Trophoblast cell (in vitro differentiated cells and primary cell): ENCODE measurements around the gene CHD1.
A peak's percentile ranks its signal among the peaks of the same experiment; 100 is the strongest.

Source experiments
- DNase-seq, 2 donors: peaks; one replicate each; pipeline ENCODE4 v3.0.0-alpha.2; 2016
- H2AFZ ChIP-seq: 2 replicates; pipeline ENCODE4 v1.6.1; 2013; ENCODE audit warnings: low read length, moderate library complexity, mild to moderate bottlenecking; ENCODE audit not compliant: insufficient read depth, poor library complexity
- H2AK5ac ChIP-seq: 2 replicates; pipeline ENCODE4 v1.6.1; 2013; ENCODE audit warnings: mild to moderate bottlenecking, low read length
- H2BK120ac ChIP-seq: 2 replicates; pipeline ENCODE4 v1.6.1; 2013; ENCODE audit warnings: low read length, mild to moderate bottlenecking, moderate library complexity; ENCODE audit not compliant: insufficient read depth, poor library complexity
- H2BK12ac ChIP-seq: 2 replicates; pipeline ENCODE4 v1.6.1; 2013; ENCODE audit warnings: mild to moderate bottlenecking, low read length, moderate library complexity
- H2BK5ac ChIP-seq: 2 replicates; pipeline ENCODE4 v1.6.1; 2013; ENCODE audit warnings: low read length, low read depth, moderate library complexity, mild to moderate bottlenecking; ENCODE audit not compliant: poor library complexity
- H3K14ac ChIP-seq: 2 replicates; pipeline ENCODE4 v1.6.1; 2013; ENCODE audit warnings: mild to moderate bottlenecking, low read length
- H3K18ac ChIP-seq: 2 replicates; pipeline ENCODE4 v1.6.1; 2013; ENCODE audit warnings: mild to moderate bottlenecking, low read length
- H3K23ac ChIP-seq: 2 replicates; pipeline ENCODE4 v1.6.1; 2013; ENCODE audit warnings: low read length
- H3K27ac ChIP-seq: 2 replicates; pipeline ENCODE4 v1.5.1; 2013; ENCODE audit warnings: low read depth, mild to moderate bottlenecking, inconsistent platforms, low read length, moderate library complexity
- H3K27me3 ChIP-seq: 2 replicates; pipeline ENCODE4 v1.6.1; 2013; ENCODE audit warnings: inconsistent platforms, mild to moderate bottlenecking, low read length, moderate library complexity; ENCODE audit not compliant: insufficient read depth
- H3K36me3 ChIP-seq, 2 experiments: 1 replicate in 1 of 2; 2 replicates in 1 of 2; pipeline ENCODE4 v1.6.1; 2013; ENCODE audit warnings: low read length in 2 of 2, mild to moderate bottlenecking in 2 of 2, moderate library complexity in 1 of 2; ENCODE audit not compliant: insufficient read depth in 2 of 2, control insufficient read depth in 1 of 2
- H3K4ac ChIP-seq: 2 replicates; pipeline ENCODE4 v1.6.1; 2013; ENCODE audit warnings: low read depth, mild to moderate bottlenecking, low read length, moderate library complexity
- H3K4me1 ChIP-seq, 2 experiments: 1 replicate in 1 of 2; 2 replicates in 1 of 2; pipeline ENCODE4 v1.6.1; 2013; ENCODE audit warnings: low read length in 2 of 2, mild to moderate bottlenecking in 2 of 2, moderate library complexity in 1 of 2; ENCODE audit not compliant: insufficient read depth in 2 of 2, control insufficient read depth in 1 of 2
- H3K4me2 ChIP-seq: 2 replicates; pipeline ENCODE4 v1.6.1; 2013; ENCODE audit warnings: inconsistent platforms, mild to moderate bottlenecking, low read length, moderate library complexity
- H3K4me3 ChIP-seq: 2 replicates; pipeline ENCODE4 v1.5.1; 2013; ENCODE audit warnings: mild to moderate bottlenecking, low read depth, low read length, inconsistent platforms
- H3K79me1 ChIP-seq: one replicate; pipeline ENCODE4 v1.6.1; 2013; ENCODE audit warnings: low read length
- H3K79me2 ChIP-seq: 2 replicates; pipeline ENCODE4 v1.6.1; 2013; ENCODE audit warnings: low read length, mild to moderate bottlenecking; ENCODE audit not compliant: control insufficient read depth, insufficient read depth, poor library complexity
- H3K9ac ChIP-seq: 2 replicates; pipeline ENCODE4 v1.6.1; 2013; ENCODE audit warnings: mild to moderate bottlenecking, low read length
- H3K9me3 ChIP-seq: 2 replicates; pipeline ENCODE4 v1.6.1; 2013; ENCODE audit warnings: low read depth, mild to moderate bottlenecking, control low read depth, inconsistent platforms, low read length; ENCODE audit not compliant: insufficient read depth
- H4K12ac ChIP-seq: 2 replicates; pipeline ENCODE4 v1.6.1; 2013; ENCODE audit warnings: low read depth, mild to moderate bottlenecking, low read length, moderate library complexity
- H4K8ac ChIP-seq: 2 replicates; pipeline ENCODE4 v1.6.1; 2013; ENCODE audit warnings: low read depth, mild to moderate bottlenecking, low read length, moderate library complexity
- H4K91ac ChIP-seq: one replicate; pipeline ENCODE4 v1.6.1; 2013; ENCODE audit warnings: low read depth, mild to moderate bottlenecking, low read length, moderate library complexity
- WGBS: extraction: QIAGEN DNeasy Blood & Tissue Kit; methylation state at CpG from one replicate; pipeline ENCODE4 v1.1.7; 2013; ENCODE audit warnings: missing lambda C conversion rate; ENCODE audit not compliant: insufficient read length, insufficient coverage; ENCODE audit errors: extremely low coverage; 5-methylcytosine and 5-hydroxymethylcytosine counted together

Gene CHD1

DNA sequence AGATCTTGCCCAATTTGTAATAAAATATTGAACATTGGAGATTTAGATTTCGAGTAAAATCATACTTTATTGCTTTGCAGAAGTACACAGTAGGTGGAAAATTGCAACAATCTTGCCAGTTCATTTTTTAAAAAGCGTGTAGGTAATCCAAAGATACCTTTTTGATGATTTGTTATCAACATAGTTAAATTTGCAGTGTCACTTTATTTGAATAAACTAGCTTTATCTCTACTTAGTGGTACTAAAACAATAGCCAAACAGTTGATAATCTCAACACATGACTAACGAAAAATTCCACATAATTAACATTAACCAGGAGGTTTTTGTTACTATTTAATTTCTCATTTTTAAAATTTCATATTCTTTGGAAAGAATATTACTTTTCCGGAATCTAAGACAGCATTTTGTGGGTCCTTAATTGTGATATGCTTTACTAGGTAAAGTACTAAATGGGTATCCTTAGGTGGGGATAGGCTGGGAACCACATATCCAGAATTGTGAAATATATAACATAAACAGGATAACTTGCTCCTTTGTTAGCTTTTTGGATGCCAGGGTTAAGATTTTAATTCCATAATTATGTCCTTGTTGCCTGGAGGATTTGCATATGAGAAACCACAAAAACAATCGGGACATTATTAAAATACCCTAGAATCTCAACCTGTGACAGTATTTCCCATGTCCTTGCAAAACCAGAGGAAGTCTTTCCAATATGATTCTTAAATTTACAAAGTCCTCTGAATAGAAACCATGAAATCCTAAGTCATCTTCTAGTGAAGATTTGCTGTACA is 2.4 kb upstream of the CHD1 start:
- no peak overlapping the region for H2AFZ ChIP-seq
- no peak overlapping the region for H2BK5ac ChIP-seq
- no peak overlapping the region for H3K9ac ChIP-seq
- no peak overlapping the region for H2AK5ac ChIP-seq
- no peak overlapping the region for H3K4ac ChIP-seq
- H3K14ac ChIP-seq: no peak overlapping the region
- H4K91ac ChIP-seq: no peak overlapping the region
- H3K27me3 ChIP-seq: no peaks in the 10 kb centered on the region
- no peak overlapping the region for H3K27ac ChIP-seq
- H2BK120ac ChIP-seq: no peak overlapping the region
- no peaks in the 10 kb centered on the region for H3K9me3 ChIP-seq
- no peak overlapping the region for H3K4me3 ChIP-seq
- H3K79me1 ChIP-seq: peaks cover 12% of the 10 kb centered on the region
- H3K18ac ChIP-seq: no peak overlapping the region
- H4K8ac ChIP-seq: no peak overlapping the region
- no peaks in the 10 kb centered on the region for H3K36me3 ChIP-seq
- peaks cover 11% of the 10 kb centered on the region for H3K79me2 ChIP-seq
- H3K4me2 ChIP-seq: no peak overlapping the region
- H4K12ac ChIP-seq: no peak overlapping the region
- DNase-seq: no peak
- no peaks in the 10 kb centered on the region for H3K4me1 ChIP-seq
- WGBS: no CpG with 5 or more reads among the region's 5 CpGs
- no peak overlapping the region for H2BK12ac ChIP-seq
- H3K23ac ChIP-seq: no peak overlapping the region

DNA sequence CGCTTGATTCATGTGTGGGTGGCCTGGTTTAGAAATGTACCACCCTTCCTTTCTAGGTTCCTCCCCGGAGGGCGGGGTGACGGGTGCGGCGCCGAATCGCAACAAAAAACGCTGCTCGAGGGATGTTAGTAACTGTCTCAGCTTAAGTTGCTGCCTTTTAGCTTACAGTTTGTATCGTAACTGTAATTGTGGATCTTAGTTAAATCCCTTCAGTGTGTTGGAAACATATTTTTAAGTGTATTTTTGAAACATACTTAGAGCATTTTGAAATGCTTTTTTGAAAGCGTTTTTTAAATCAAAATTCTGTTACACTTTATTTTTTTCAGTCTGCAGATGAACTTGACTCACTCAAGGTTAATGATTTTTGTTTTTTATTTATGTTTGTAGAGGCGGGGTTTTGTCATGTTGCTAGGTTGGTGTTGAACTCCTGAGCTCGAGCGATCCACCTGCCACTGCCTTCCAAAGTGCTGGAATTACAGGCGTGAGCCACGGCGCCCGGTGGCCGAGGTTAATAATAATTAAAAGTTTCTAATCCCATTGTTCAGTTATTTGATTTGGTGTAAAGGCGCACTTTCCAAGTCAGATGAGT is 997 bp upstream of the CHD1 start:
- WGBS: no CpG with 5 or more reads among the region's 21 CpGs
- peak overlapping the region; percentile 64 for H2AFZ ChIP-seq
- H4K12ac ChIP-seq: no peak overlapping the region
- no peak overlapping the region for H2BK12ac ChIP-seq
- peaks cover 0 to under 1% of the 10 kb centered on the region in 2 experiments for H3K36me3 ChIP-seq
- H3K4me3 ChIP-seq: peak overlapping the region; percentile 96
- H3K23ac ChIP-seq: no peak overlapping the region
- no peaks in the 10 kb centered on the region for H3K9me3 ChIP-seq
- H3K27me3 ChIP-seq: no peaks in the 10 kb centered on the region
- H3K27ac ChIP-seq: peak overlapping the region; percentile 97
- no peak overlapping the region for H2BK120ac ChIP-seq
- H4K91ac ChIP-seq: no peak overlapping the region
- H3K14ac ChIP-seq: no peak overlapping the region
- peak overlapping the region; percentile 99 for H3K9ac ChIP-seq
- peak in 1 of 2 donors; percentile 30 for DNase-seq
- no peak overlapping the region for H3K18ac ChIP-seq
- H3K79me2 ChIP-seq: peaks cover 11% of the 10 kb centered on the region
- H2BK5ac ChIP-seq: no peak overlapping the region
- H3K79me1 ChIP-seq: peaks cover 12% of the 10 kb centered on the region
- no peak overlapping the region for H4K8ac ChIP-seq
- no peak overlapping the region for H3K4ac ChIP-seq
- H3K4me2 ChIP-seq: peak overlapping the region; percentile 87
- no peak overlapping the region for H2AK5ac ChIP-seq
- H3K4me1 ChIP-seq: no peaks in the 10 kb centered on the region

DNA sequence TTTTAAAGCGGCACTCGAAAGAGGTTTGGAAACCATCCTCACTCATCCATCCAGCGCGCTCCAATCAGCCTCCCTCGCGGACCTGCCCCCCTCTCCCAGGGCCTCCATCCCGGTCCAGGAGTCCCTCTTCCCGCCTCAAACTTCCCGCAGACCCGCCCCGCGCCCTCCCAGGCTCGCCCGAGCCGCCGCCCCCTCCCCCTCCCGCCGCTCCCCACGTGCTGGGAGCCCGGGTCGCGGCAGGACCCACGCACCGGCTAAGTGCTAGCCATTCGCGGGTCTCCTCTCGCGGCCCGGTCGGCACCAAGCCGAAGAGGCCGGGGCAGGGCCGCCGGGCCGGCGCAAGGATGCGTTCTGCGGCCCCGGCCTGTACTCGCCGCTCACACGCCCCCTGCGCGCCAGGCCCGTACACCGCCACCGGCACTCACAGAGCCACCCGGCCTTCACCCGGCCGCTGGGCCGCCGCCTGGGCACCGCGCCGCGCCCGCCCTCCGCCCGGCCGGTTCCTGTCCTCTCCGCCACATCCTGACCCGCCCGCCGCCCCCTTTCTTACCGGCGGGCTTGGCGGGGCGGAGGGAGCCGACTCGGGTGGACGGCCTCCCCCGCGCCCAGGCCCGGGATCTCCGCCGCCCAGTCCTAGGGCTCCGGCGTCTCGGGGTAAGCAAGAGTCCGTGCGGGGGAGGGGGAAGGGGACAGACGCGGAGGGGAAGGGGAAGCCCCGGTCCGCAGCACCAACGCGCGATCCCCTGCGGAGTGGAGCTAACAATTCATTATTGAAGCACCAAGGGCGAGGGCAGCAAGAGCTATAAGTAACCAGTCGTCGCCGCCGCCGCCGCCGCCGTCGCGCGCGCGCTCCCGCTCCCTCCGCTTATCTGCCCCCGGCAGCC is 576 bp downstream of the CHD1 start:
- Histone ChIP-seq H3K4me3 (peak overlapping the region; percentile 90), H3K9me3 (no peaks in the 10 kb centered on the region), H2BK120ac (peak overlapping the region; percentile 64), H3K18ac (peak overlapping the region; percentile 98), H3K36me3 (peaks cover 8 to 11% of the 10 kb centered on the region in 2 experiments), H2AK5ac (no peak overlapping the region), H3K4me2 (peak overlapping the region; percentile 97), H3K79me1 (peaks cover 12% of the 10 kb centered on the region), H3K9ac (peak overlapping the region; percentile 90), H4K12ac (peak overlapping the region; percentile 95), H3K4ac (peak overlapping the region; percentile 85), H3K23ac (no peak overlapping the region), H3K4me1 (no peaks in the 10 kb centered on the region), H3K27me3 (no peaks in the 10 kb centered on the region), H2AFZ (peak overlapping the region; percentile 95), H3K79me2 (peaks cover 12% of the 10 kb centered on the region), H4K8ac (peak overlapping the region; percentile 88), H4K91ac (peak overlapping the region; percentile 95), H3K27ac (peak overlapping the region; percentile 97), H2BK12ac (no peak overlapping the region), H2BK5ac (peak overlapping the region; percentile 91), H3K14ac (peak overlapping the region; percentile 90)
- DNase-seq: peak; percentile 51 to 60
- WGBS: no CpG with 5 or more reads among the region's 106 CpGs

GRCh38 chr5:98927242-98927988 is 1.4 kb downstream of the CHD1 start:
- no peak overlapping the region for H2BK120ac ChIP-seq
- peaks cover 11 to 14% of the 10 kb centered on the region in 2 experiments for H3K36me3 ChIP-seq
- no peak overlapping the region for H4K8ac ChIP-seq
- H2AFZ ChIP-seq: no peak overlapping the region
- peaks cover 12% of the 10 kb centered on the region for H3K79me1 ChIP-seq
- H3K4me3 ChIP-seq: peak overlapping the region; percentile 90
- H4K91ac ChIP-seq: no peak overlapping the region
- no peak overlapping the region for H2BK12ac ChIP-seq
- H3K4me1 ChIP-seq: no peaks in the 10 kb centered on the region
- WGBS: no CpG with 5 or more reads among the region's 14 CpGs
- H3K9me3 ChIP-seq: no peaks in the 10 kb centered on the region
- peak in 1 of 2 donors; percentile 31 for DNase-seq
- no peak overlapping the region for H3K23ac ChIP-seq
- H3K79me2 ChIP-seq: peaks cover 13% of the 10 kb centered on the region
- no peak overlapping the region for H4K12ac ChIP-seq
- no peak overlapping the region for H2BK5ac ChIP-seq
- H3K4me2 ChIP-seq: peak overlapping the region; percentile 97
- no peak overlapping the region for H3K18ac ChIP-seq
- H3K4ac ChIP-seq: no peak overlapping the region
- H3K27ac ChIP-seq: no peak overlapping the region
- H3K27me3 ChIP-seq: no peaks in the 10 kb centered on the region
- H2AK5ac ChIP-seq: no peak overlapping the region
- H3K14ac ChIP-seq: no peak overlapping the region
- peak overlapping the region; percentile 86 for H3K9ac ChIP-seq
